ENCODE data around the gene MAD1L1.

The MAD1L1 gene

DNA sequence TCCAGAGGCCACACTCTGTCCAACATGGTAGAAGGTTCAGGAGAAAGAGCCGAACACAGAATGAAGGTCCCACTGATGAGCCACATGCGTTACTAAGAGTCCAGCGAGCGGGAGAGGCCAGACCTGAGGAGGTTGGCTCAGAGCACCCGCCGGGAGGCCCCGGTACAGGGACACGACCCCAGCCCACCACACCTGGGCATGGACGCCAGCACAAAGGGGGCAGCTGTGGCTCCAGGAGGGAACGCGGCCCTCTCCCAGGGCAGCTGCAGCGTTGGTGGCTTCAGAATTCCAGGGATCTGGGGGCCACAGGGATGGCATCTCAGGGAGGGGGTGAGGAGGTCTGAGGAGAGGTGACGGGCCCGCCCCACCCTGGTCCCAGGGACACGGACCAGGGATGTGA is 280.0 kb downstream of the MAD1L1 start:
- Histone ChIP-seq H3K9me2 (replicated peaks; ENCODE audit: control insufficient read depth, low read length) (no peaks in the 10 kb centered on the region), H4K20me1 (ENCODE audit: control insufficient read depth, insufficient read depth, low read depth, low read length) (no peaks in the 10 kb centered on the region), H3K27me3 (ENCODE audit: control insufficient read depth, low read length) (no peaks in the 10 kb centered on the region), H3K4me1 (ENCODE audit: control insufficient read depth, low read length) (no peaks in the 10 kb centered on the region), H3K79me2 (ENCODE audit: control insufficient read depth, low read length) (no peaks in the 10 kb centered on the region), H3K4me2 (ENCODE audit: low read length) (no peak overlapping the region), H3K36me3 (ENCODE audit: control insufficient read depth, low read length) (no peaks in the 10 kb centered on the region; the same call in 1 of the 2 replicates), H3F3A (ENCODE audit: control insufficient read depth, insufficient read depth) (no peaks in the 10 kb centered on the region), H3K27ac (ENCODE audit: low read depth, low read length) (no peak overlapping the region), H3K4me3 (ENCODE audit: low read length) (no peak overlapping the region), H3K9me3 (ENCODE audit: control insufficient read depth, insufficient read depth, low read length) (no peaks in the 10 kb centered on the region)
- TF ChIP-seq, protein P1, sequence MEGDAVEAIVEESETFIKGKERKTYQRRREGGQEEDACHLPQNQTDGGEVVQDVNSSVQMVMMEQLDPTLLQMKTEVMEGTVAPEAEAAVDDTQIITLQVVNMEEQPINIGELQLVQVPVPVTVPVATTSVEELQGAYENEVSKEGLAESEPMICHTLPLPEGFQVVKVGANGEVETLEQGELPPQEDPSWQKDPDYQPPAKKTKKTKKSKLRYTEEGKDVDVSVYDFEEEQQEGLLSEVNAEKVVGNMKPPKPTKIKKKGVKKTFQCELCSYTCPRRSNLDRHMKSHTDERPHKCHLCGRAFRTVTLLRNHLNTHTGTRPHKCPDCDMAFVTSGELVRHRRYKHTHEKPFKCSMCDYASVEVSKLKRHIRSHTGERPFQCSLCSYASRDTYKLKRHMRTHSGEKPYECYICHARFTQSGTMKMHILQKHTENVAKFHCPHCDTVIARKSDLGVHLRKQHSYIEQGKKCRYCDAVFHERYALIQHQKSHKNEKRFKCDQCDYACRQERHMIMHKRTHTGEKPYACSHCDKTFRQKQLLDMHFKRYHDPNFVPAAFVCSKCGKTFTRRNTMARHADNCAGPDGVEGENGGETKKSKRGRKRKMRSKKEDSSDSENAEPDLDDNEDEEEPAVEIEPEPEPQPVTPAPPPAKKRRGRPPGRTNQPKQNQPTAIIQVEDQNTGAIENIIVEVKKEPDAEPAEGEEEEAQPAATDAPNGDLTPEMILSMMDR (IDR thresholded peaks at IDR 0.05; ENCODE audit: low read depth, low read length, poor library complexity, severe bottlenecking): no peak
- no peak for TF ChIP-seq EZH2phosphoT487 (IDR thresholded peaks at IDR 0.05; ENCODE audit: borderline replicate concordance, low read length)

DNA sequence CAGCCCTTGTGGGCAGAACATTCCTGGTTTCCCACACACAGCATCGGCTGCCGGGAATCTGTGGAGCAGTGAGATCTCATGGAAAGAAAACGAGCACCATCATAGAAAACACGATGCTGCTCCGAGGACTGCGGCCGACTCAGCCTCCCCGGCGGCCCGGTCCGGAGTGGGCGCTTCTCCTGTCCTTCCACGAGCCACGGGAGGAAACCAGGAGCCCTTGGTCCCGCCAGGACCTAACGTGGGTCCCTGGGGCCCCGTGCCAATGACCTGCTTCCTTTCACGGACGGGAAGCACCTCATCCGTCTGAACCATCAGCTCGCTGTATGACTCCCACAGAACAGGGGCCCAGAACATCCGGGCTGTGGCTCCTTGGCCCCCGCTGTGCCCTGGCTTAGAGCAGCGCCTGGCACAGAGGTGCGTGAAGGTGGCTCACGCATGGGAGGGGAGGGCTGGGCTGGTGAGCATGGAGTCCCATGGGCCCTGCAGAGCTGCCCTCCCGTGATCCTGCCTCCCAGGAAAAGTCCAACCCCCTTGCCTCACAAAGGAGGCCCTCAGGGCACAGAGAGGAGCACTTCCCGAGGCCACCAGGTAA is 280.5 kb downstream of the MAD1L1 start:
- Histone ChIP-seq H3K4me3 (ENCODE audit: low read length) (no peak overlapping the region), H3K9me2 (replicated peaks; ENCODE audit: control insufficient read depth, low read length) (no peaks in the 10 kb centered on the region), H3K9me3 (ENCODE audit: control insufficient read depth, insufficient read depth, low read length) (no peaks in the 10 kb centered on the region), H3K36me3 (ENCODE audit: control insufficient read depth, low read length) (no peaks in the 10 kb centered on the region; the same call in 1 of the 2 replicates), H4K20me1 (ENCODE audit: control insufficient read depth, insufficient read depth, low read depth, low read length) (no peaks in the 10 kb centered on the region), H3K79me2 (ENCODE audit: control insufficient read depth, low read length) (no peaks in the 10 kb centered on the region), H3F3A (ENCODE audit: control insufficient read depth, insufficient read depth) (no peaks in the 10 kb centered on the region), H3K4me1 (ENCODE audit: control insufficient read depth, low read length) (no peaks in the 10 kb centered on the region), H3K27ac (ENCODE audit: low read depth, low read length) (no peak overlapping the region), H3K4me2 (ENCODE audit: low read length) (no peak overlapping the region), H3K27me3 (ENCODE audit: control insufficient read depth, low read length) (no peaks in the 10 kb centered on the region)
- TF ChIP-seq EZH2phosphoT487 (IDR thresholded peaks at IDR 0.05; ENCODE audit: borderline replicate concordance, low read length): no peak
- TF ChIP-seq, protein P1 (IDR thresholded peaks at IDR 0.05; ENCODE audit: low read depth, low read length, poor library complexity, severe bottlenecking): no peak

DNA sequence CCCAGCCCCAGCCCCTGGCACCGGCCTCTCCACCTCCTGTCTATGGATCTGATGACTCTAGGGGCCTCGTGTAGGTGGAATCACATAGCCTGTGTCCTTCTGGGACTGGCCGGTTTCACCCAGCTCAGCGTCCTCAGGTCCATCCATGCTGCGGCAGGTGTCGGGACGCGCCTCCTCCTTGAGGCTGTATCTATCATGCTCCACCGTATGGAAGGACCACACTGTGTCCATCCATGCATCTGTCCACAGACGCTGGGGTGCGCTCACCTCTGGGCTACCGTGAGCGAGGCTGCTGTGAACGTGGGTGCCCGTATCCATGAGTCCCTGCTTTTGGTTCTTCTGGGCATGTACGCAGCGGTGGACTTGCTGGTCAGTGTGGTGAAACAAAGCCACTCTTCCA is 281.1 kb downstream of the MAD1L1 start:
- TF ChIP-seq, protein P1 (IDR thresholded peaks at IDR 0.05; ENCODE audit: low read depth, low read length, poor library complexity, severe bottlenecking): no peak
- TF ChIP-seq EZH2phosphoT487 (IDR thresholded peaks at IDR 0.05; ENCODE audit: borderline replicate concordance, low read length): no peak
- Histone ChIP-seq H3K9me3 (ENCODE audit: control insufficient read depth, insufficient read depth, low read length) (no peaks in the 10 kb centered on the region), H3K4me3 (ENCODE audit: low read length) (no peak overlapping the region), H3F3A (ENCODE audit: control insufficient read depth, insufficient read depth) (no peaks in the 10 kb centered on the region), H3K36me3 (ENCODE audit: control insufficient read depth, low read length) (peaks cover 2% of the 10 kb centered on the region; the same call in 1 of the 2 replicates), H3K27me3 (ENCODE audit: control insufficient read depth, low read length) (no peaks in the 10 kb centered on the region), H3K4me1 (ENCODE audit: control insufficient read depth, low read length) (no peaks in the 10 kb centered on the region), H3K79me2 (ENCODE audit: control insufficient read depth, low read length) (no peaks in the 10 kb centered on the region), H3K9me2 (replicated peaks; ENCODE audit: control insufficient read depth, low read length) (no peaks in the 10 kb centered on the region), H3K27ac (ENCODE audit: low read depth, low read length) (no peak overlapping the region), H3K4me2 (ENCODE audit: low read length) (no peak overlapping the region), H4K20me1 (ENCODE audit: control insufficient read depth, insufficient read depth, low read depth, low read length) (no peaks in the 10 kb centered on the region)
